Measurements from ENCODE around the gene CDIPT. TPM values are rescaled to one million over a fixed set of nuclear protein-coding genes. Genes with fewer than 3 reads are reported as not detected.

The CDIPT gene
- total and polyA plus RNA-seq, 2 of the 13 experiments (the other 11 are each of a cell fraction or from before 2014, with no cell fraction given), result 54.9 to 97.5 TPM

GRCh38 chr16:29820730-29821642 is 42.0 kb downstream of the CDIPT start (continued):
- TF ChIP-seq, protein P1, sequence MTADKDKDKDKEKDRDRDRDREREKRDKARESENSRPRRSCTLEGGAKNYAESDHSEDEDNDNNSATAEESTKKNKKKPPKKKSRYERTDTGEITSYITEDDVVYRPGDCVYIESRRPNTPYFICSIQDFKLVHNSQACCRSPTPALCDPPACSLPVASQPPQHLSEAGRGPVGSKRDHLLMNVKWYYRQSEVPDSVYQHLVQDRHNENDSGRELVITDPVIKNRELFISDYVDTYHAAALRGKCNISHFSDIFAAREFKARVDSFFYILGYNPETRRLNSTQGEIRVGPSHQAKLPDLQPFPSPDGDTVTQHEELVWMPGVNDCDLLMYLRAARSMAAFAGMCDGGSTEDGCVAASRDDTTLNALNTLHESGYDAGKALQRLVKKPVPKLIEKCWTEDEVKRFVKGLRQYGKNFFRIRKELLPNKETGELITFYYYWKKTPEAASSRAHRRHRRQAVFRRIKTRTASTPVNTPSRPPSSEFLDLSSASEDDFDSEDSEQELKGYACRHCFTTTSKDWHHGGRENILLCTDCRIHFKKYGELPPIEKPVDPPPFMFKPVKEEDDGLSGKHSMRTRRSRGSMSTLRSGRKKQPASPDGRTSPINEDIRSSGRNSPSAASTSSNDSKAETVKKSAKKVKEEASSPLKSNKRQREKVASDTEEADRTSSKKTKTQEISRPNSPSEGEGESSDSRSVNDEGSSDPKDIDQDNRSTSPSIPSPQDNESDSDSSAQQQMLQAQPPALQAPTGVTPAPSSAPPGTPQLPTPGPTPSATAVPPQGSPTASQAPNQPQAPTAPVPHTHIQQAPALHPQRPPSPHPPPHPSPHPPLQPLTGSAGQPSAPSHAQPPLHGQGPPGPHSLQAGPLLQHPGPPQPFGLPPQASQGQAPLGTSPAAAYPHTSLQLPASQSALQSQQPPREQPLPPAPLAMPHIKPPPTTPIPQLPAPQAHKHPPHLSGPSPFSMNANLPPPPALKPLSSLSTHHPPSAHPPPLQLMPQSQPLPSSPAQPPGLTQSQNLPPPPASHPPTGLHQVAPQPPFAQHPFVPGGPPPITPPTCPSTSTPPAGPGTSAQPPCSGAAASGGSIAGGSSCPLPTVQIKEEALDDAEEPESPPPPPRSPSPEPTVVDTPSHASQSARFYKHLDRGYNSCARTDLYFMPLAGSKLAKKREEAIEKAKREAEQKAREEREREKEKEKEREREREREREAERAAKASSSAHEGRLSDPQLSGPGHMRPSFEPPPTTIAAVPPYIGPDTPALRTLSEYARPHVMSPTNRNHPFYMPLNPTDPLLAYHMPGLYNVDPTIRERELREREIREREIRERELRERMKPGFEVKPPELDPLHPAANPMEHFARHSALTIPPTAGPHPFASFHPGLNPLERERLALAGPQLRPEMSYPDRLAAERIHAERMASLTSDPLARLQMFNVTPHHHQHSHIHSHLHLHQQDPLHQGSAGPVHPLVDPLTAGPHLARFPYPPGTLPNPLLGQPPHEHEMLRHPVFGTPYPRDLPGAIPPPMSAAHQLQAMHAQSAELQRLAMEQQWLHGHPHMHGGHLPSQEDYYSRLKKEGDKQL (CRISPR knock-in tag; IDR thresholded peaks at IDR 0.05; ENCODE audit: low read depth), result no peak
- TF ChIP-seq, protein P2, sequence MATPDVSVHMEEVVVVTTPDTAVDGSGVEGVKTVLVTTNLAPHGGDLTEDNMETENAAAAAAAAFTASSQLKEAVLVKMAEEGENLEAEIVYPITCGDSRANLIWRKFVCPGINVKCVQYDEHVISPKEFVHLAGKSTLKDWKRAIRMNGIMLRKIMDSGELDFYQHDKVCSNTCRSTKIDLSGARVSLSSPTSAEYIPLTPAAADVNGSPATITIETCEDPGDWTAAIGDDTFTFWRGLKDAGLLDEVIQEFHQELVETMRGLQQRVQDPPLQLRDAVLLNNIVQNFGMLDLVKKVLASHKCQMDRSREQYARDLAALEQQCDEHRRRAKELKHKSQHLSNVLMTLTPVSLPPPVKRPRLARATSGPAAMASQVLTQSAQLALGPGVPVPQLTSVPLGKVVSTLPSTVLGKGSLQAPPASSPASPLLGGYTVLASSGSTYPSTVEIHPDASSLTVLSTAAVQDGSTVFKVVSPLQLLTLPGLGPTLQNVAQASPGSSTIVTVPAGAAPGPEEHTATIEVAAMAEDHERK (CRISPR knock-in tag; IDR thresholded peaks at IDR 0.05; ENCODE audit: low read depth), result no peak
- TF ChIP-seq ZNF703 (CRISPR knock-in tag; IDR thresholded peaks at IDR 0.05; ENCODE audit: borderline replicate concordance) (no peak), ZKSCAN5 (CRISPR knock-in tag; IDR thresholded peaks at IDR 0.05) (no peak), ZNF282 (IDR thresholded peaks at IDR 0.05; ENCODE audit: partially characterized antibody) (no peak), KDM1A (CRISPR knock-in tag; IDR thresholded peaks at IDR 0.05) (no peak), ZBTB20 (CRISPR knock-in tag; IDR thresholded peaks at IDR 0.05; ENCODE audit: borderline replicate concordance, low read depth) (no peak), EHMT2 (IDR thresholded peaks at IDR 0.05; ENCODE audit: borderline replicate concordance, low read depth, low read length) (no peak), ZNF598 (CRISPR knock-in tag; IDR thresholded peaks at IDR 0.05; ENCODE audit: borderline replicate concordance) (no peak), ZNF138 (CRISPR knock-in tag; IDR thresholded peaks at IDR 0.05; ENCODE audit: low read depth) (no peak), CCAR2 (optimal IDR thresholded peaks at IDR 0.05; ENCODE audit: low read depth, low read length) (no peak), ZFY (CRISPR knock-in tag; IDR thresholded peaks at IDR 0.05) (peak; percentile 14; the same call in 1 of the 2 replicates), DRAP1 (CRISPR knock-in tag; IDR thresholded peaks at IDR 0.05) (no peak), EP300 (IDR thresholded peaks at IDR 0.05; ENCODE audit: low read depth in 2 of 2, low read length in 2 of 2) (0 out of 4 replicates have a peak, but pooled peaks of 1 of the 2 experiments have one; percentile 16), EP300 (CRISPR knock-in tag; IDR thresholded peaks at IDR 0.05; ENCODE audit: borderline replicate concordance) (no peak; the same call in 1 of the 2 replicates), RXRA (CRISPR knock-in tag; IDR thresholded peaks at IDR 0.05) (no peak), TBX3 (IDR thresholded peaks at IDR 0.05; ENCODE audit: borderline replicate concordance) (no peak)
- TF ChIP-seq, protein P3, sequence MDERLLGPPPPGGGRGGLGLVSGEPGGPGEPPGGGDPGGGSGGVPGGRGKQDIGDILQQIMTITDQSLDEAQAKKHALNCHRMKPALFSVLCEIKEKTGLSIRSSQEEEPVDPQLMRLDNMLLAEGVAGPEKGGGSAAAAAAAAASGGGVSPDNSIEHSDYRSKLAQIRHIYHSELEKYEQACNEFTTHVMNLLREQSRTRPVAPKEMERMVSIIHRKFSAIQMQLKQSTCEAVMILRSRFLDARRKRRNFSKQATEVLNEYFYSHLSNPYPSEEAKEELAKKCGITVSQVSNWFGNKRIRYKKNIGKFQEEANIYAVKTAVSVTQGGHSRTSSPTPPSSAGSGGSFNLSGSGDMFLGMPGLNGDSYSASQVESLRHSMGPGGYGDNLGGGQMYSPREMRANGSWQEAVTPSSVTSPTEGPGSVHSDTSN (CRISPR knock-in tag; IDR thresholded peaks at IDR 0.05), result no peak
